Measurements from ENCODE around the gene MLST8.
"Not testable (repeated sequence)": the region's sequence is repeated elsewhere in the genome, so short reads cannot be mapped to it uniquely, and the experiment has no call there.

Gene MLST8

DNA sequence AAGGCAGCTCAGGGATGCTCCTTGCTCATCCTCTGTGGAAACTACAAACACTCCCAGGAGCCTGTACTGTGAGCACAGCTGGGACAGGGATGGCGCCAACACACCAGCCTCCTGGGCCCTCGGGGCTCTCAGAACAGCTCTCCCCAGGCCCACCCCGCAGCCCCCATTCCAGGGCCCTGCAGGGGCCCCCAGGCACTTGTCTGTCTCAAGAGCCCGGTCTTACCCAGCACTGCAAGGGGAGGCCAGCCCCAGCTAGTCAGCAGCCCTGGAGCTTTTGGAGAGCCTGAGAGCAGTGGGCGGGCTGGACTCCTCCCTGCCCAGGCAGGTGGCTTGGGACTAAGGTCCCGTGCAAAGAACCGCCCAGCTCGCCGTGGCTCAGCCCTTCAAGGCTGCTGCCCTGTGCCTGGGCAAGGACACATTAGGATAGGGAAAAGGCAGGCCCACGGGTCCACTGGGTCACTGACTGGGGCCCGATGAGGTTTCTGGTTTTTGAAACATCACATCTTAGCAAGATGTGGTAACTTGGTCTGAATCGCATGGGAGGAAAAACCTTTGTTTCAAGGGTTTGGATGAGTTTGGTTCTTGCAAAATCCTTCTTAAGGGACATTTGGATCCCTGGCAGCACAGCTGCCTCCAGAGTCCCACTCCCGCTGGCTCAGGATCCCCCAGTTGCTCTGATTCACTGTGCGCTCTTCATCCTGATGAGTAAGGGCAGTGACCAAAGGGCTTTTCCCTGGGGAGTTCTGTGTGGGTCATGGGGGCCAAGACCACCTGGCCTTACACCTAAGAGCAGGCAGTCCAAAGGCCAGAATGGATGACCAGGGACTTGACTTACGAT lies 33.8 kb downstream of the MLST8 start:
- Histone ChIP-seq H3K4me3 (ENCODE audit: low read depth in 1 of 2, low read length in 1 of 2) (no peak overlapping the region), H3K36me3 (peaks cover 63% of the 10 kb centered on the region)

DNA sequence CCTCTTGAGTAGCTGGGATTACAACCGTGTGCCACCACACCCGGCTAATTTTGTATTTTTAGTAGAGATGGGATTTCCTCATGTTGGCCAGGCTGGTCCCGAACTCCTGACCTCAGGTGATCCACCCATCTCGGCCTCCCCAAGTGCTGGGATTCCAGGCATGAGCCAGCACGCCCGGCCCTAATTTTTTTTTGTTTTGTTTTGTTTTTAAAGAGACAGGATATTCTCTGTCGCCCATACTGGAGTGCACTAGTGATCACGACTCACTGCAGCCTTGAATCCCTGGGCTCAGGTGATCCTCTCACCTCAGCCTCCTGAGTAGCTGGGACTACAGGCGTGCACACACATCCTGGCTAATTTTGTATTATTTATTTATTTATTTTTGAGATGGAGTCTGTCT lies 35.1 kb downstream of the MLST8 start:
- not testable (repeated sequence) for H3K4me1 ChIP-seq (ENCODE audit: control insufficient read depth in 1 of 2, insufficient read depth in 1 of 2, low read depth in 1 of 2, low read length in 1 of 2); H3K27ac ChIP-seq; H3K4me3 ChIP-seq (ENCODE audit: low read depth in 1 of 2, low read length in 1 of 2); H3K9me3 ChIP-seq
- Histone ChIP-seq H3K27me3 (peaks cover 39% of the 10 kb centered on the region), H3K36me3 (peaks cover 63% of the 10 kb centered on the region)

More for the DNA sequence above, 33.8 kb downstream of the MLST8 start:
- Histone ChIP-seq H3K27ac (no peak overlapping the region), H3K27me3 (peaks cover 45% of the 10 kb centered on the region), H3K4me1 (ENCODE audit: control insufficient read depth in 1 of 2, insufficient read depth in 1 of 2, low read depth in 1 of 2, low read length in 1 of 2) (no peaks in the 10 kb centered on the region), H3K9me3 (no peaks in the 10 kb centered on the region)
- TF ChIP-seq, protein P1, sequence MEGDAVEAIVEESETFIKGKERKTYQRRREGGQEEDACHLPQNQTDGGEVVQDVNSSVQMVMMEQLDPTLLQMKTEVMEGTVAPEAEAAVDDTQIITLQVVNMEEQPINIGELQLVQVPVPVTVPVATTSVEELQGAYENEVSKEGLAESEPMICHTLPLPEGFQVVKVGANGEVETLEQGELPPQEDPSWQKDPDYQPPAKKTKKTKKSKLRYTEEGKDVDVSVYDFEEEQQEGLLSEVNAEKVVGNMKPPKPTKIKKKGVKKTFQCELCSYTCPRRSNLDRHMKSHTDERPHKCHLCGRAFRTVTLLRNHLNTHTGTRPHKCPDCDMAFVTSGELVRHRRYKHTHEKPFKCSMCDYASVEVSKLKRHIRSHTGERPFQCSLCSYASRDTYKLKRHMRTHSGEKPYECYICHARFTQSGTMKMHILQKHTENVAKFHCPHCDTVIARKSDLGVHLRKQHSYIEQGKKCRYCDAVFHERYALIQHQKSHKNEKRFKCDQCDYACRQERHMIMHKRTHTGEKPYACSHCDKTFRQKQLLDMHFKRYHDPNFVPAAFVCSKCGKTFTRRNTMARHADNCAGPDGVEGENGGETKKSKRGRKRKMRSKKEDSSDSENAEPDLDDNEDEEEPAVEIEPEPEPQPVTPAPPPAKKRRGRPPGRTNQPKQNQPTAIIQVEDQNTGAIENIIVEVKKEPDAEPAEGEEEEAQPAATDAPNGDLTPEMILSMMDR (IDR thresholded peaks at IDR 0.05): no peak

DNA sequence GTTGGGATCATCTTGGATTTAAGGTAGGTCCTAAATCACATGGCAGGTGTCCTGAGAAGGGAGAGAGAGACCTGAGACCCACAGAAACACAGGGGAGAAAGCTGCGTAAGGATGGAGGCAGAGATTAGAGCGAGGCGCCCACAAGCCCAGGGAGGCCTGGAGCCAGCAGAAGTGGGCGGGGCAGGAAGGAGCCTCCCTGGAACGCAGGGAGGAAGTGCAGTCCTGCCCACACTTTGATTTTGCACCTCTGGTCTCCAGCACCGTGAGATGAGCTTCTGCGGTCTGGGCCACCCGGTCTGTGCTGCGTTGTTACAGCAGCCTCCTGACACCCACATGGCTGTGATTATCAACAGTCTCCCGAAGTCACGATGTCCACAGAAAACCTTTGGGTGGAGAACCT lies 37.3 kb downstream of the MLST8 start:
- Histone ChIP-seq H3K36me3 (peaks cover 68% of the 10 kb centered on the region), H3K4me1 (ENCODE audit: control insufficient read depth in 1 of 2, insufficient read depth in 1 of 2, low read depth in 1 of 2, low read length in 1 of 2) (no peaks in the 10 kb centered on the region), H3K27me3 (peaks cover 16% of the 10 kb centered on the region), H3K4me3 (ENCODE audit: low read depth in 1 of 2, low read length in 1 of 2) (no peak overlapping the region), H3K27ac (no peak overlapping the region), H3K9me3 (no peaks in the 10 kb centered on the region)
- TF ChIP-seq, protein P1 (IDR thresholded peaks at IDR 0.05): no peak

DNA sequence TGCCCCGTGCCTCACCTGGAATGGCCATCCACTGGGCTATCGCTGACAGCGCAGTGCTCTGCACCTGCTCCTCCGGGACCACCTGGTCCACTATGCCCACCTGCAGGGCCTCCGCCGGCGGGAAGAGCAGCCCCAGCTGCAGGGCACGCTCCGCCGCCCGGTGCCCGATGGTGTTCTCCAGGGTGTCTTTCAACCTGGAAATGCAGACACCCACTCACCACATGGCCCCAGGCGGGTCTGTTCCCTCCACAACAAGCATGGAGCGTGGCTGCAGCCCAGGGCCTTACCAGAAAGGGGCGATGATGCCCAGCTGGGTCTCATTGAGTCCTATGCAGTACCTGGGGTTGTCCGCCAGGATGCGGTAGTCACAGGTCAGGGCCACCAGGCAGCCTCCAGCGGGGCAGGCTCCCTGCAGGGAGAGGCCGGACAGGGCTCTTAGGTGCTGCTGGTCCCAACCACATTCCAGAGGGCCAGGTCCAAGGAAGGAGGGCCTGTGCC lies 37.8 kb downstream of the MLST8 start:
- peaks cover 68% of the 10 kb centered on the region for H3K36me3 ChIP-seq
- H3K27me3 ChIP-seq: peaks cover 11% of the 10 kb centered on the region
- TF ChIP-seq, protein P1 (IDR thresholded peaks at IDR 0.05): no peak
- no peaks in the 10 kb centered on the region for H3K9me3 ChIP-seq
- H3K4me3 ChIP-seq (ENCODE audit: low read depth in 1 of 2, low read length in 1 of 2): no peak overlapping the region
- no peak overlapping the region for H3K27ac ChIP-seq
- H3K4me1 ChIP-seq (ENCODE audit: control insufficient read depth in 1 of 2, insufficient read depth in 1 of 2, low read depth in 1 of 2, low read length in 1 of 2): no peaks in the 10 kb centered on the region

DNA sequence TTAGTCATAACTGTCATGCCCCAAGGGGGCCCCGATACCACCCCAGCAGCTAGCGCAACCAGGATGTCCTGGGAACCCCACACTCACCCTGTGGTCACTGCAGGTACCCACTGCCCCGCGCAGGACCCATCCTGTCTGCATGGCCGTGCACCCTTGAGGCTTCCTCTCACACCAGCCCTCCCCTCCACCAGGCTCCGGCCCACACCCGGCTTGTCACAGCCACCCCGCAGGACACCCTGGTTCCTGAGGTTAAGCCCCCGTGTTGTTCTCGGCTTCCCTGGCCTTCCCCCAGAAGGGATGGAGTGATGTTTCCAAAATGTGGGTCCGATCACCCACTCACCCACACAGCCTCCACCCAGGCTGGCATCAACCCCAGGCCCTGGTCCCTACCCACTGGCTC lies 38.5 kb downstream of the MLST8 start:
- H3K36me3 ChIP-seq: peaks cover 64% of the 10 kb centered on the region
- peaks cover 4% of the 10 kb centered on the region for H3K27me3 ChIP-seq
- TF ChIP-seq, protein P1 (IDR thresholded peaks at IDR 0.05): no peak
- no peaks in the 10 kb centered on the region for H3K9me3 ChIP-seq
- no peaks in the 10 kb centered on the region for H3K4me1 ChIP-seq (ENCODE audit: control insufficient read depth in 1 of 2, insufficient read depth in 1 of 2, low read depth in 1 of 2, low read length in 1 of 2)
- no peak overlapping the region for H3K4me3 ChIP-seq (ENCODE audit: low read depth in 1 of 2, low read length in 1 of 2)
- no peak overlapping the region for H3K27ac ChIP-seq

DNA sequence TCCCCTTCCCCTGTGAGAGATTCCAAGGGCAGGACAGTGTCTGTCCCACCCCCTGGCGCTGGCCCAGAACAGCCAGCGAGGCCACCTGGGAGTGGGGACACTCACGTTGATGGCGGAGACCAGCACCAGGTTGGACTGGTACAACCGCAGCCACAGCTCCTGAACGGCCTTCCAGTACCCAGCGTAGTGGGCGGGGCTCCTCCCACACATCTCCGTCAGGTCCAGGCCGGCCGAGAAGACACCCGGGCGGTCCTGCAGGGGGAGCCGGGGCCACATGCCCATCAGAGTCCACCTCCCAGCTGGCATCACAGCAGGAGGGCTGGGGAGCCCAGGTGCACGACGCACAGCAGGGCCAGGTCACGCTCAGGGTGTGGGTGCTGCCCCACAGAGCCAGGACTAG lies 39.0 kb downstream of the MLST8 start:
- H3K36me3 ChIP-seq: peaks cover 61% of the 10 kb centered on the region
- H3K27ac ChIP-seq: no peak overlapping the region
- no peaks in the 10 kb centered on the region for H3K4me1 ChIP-seq (ENCODE audit: control insufficient read depth in 1 of 2, insufficient read depth in 1 of 2, low read depth in 1 of 2, low read length in 1 of 2)
- no peaks in the 10 kb centered on the region for H3K9me3 ChIP-seq
- TF ChIP-seq, protein P1 (IDR thresholded peaks at IDR 0.05): no peak
- H3K27me3 ChIP-seq: no peaks in the 10 kb centered on the region
- no peak overlapping the region for H3K4me3 ChIP-seq (ENCODE audit: low read depth in 1 of 2, low read length in 1 of 2)
